Measurements from ENCODE around the gene SIAH2.
A peak's percentile ranks its signal among the peaks of the same experiment; 100 is the strongest.

- TF ChIP-seq POLR2A (IDR thresholded peaks at IDR 0.05) = peak; percentile 99
- TF ChIP-seq CTCF (IDR thresholded peaks at IDR 0.05) = no peak
Observed at GRCh38 chr3:150762662-150763121, 277 bp downstream of the SIAH2 start.

Measured in right lobe of liver (tissue), 4 donors.